IPS-NIHi11 (cell line): ENCODE measurements around the gene CYRIA.

Source experiments
- DNase-seq: peaks from one replicate; pipeline ENCODE4 v3.0.0; 2012; ENCODE audit warnings: mixed read lengths, low spot score

Gene CYRIA

DNA sequence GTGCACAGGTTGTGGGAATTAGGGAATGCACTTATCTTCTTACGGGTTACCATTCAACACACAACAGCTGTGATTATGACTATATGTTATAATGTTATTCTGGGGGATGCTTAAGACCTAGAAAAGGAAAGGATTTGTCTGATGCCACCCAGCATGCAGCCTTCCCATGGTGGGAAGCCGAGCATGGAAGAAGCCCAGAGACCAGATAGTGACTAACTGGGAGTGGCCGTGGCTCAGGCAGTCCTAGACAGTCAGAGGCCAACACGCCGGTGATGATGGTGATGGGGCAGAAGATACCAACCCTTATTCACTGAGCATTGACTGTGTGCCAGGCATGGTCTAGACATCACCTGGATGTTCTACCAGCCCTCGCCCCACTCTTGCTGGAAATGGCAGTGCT, 35.9 kb downstream of the CYRIA start:
- no peak for DNase-seq

- DNase-seq = no peak
Measured at GRCh38 chr2:16629044-16629443, 36.6 kb downstream of the CYRIA start.

DNA sequence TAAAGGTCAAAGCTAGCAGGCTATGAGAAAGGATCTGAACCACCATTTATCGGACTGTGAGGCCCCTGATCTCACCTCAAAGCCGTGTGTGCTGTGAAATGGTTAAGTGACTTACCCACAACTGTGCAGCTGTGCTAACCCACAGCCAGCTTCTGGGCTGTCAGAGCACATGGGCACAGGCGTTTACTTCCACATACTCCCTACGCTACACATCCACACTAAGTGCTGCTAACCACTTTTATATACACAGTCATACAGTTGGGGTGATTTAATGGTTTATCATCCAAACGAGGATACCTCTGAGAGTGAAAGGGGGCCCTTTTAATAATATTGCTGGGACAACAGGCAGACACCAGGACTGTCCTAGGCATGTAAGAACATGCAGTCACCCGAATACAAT, 37.3 kb downstream of the CYRIA start:
- no peak for DNase-seq

GRCh38 chr2:16626997-16627605, 38.5 kb downstream of the CYRIA start:
- no peak for DNase-seq

DNA sequence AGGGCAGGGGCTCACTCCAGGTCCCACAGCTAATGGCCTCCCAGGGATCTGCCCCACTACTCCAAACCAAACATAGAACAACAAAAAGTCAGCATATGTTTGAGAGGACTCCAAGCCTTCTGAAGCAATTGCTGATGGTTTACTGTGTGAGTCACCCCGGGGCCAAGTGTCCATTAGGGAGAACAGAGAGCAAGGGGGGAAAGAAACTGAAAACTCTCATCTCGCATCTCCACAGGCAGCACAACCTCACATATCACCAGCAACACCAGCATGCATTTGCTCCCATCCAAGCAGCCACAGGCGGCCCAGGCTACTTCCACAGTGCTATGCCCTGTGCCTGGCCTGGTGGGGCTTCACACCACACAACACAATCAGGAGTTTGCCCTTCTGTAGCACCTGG, 39.1 kb downstream of the CYRIA start:
- no peak for DNase-seq

GRCh38 chr2:16625759-16626158, 39.9 kb downstream of the CYRIA start:
- DNase-seq = no peak

DNA sequence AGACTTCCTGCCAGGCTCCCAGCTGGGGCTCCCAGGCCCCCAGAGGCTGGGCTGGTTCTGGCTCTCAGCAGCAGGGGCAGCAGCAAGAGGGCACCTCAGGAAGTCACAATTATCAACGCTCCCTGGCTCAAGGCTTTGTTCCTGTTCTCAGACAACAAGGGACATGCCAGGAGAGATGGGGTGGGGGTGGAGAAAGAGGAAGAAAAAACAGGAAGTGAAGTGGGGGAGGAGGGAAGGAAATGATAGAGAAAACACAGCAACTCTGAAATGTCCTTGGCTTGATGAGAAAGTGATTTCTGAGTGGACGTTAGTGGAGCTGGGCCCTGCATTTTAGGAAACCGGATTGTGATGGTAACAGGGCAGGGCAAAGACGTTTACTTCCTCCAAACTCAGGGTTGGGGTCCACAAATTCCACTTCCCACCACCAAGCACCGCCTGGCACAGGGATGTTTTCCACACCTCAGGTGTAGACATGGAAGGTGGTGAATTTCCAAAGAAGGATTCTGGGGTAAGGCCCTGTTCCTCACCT, 40.4 kb downstream of the CYRIA start:
- no peak for DNase-seq

DNA sequence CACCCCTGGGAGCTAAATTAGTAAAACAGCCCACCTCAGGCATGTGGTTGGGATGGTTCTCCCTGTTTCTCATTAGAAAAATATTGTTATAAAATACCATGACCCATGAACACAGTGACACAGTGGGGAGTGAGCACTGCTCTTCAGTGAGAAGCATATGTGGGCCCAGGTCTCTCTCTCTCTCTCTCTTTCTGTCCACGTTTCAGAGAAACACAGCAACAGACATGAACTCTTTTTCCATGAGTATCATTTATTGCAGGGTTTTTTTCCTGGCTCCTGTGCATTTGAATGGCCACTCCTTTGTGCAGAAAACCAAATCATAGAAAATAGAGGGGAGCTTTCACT, 41.2 kb downstream of the CYRIA start:
- DNase-seq = no peak

- no peak for DNase-seq
Measured at GRCh38 chr2:16623564-16624435, 41.8 kb downstream of the CYRIA start.

DNA sequence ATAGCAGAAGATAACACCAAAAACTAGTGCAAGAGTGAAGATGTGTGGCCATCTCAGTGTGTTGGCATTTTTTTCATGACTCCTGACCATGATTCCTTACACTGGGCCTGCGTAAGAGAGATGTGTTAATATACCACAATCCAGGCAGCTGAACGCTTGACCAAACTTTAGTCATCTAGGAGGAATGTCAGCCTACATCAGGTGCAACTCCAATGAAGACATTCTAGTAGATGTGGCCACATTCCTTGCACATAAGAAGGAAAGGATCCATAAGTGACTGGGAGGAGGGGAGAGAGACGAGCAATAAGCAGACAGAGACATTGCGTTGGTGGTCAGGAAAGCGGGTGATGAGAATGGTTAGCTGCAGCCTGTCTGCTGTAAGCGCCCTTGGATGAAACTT, 42.6 kb downstream of the CYRIA start:
- DNase-seq = no peak

DNA sequence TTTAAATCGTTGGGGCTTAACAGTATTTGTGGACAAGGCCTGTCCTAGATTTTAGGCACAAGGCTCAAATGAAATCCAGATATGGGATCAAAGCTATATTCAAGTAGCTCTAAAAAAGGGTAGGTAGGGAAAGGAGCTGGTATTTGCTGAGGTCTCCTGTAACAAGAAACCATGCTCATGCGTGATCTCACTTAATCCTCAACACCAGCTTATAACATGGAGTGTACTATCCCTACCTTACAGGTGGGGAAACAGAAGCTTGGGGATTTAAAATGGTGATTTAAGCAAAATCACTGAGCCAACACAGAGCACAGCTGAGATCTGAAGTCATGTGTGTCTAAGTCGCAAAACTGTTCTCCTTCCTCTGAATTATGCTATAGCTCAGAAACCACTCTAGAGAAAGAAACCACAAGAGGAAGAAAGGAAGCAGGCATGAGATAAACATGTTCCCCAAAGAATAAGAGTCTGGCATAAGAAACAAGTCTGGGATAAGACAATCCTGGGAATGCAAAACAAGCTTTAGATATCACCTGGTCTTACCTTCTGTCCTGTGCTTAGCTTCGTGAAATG, 43.1 kb downstream of the CYRIA start:
- DNase-seq = no peak

GRCh38 chr2:16621316-16621715, 44.3 kb downstream of the CYRIA start:
- DNase-seq = no peak

- DNase-seq = no peak
Measured at GRCh38 chr2:16620590-16620989, 45.0 kb downstream of the CYRIA start.

DNA sequence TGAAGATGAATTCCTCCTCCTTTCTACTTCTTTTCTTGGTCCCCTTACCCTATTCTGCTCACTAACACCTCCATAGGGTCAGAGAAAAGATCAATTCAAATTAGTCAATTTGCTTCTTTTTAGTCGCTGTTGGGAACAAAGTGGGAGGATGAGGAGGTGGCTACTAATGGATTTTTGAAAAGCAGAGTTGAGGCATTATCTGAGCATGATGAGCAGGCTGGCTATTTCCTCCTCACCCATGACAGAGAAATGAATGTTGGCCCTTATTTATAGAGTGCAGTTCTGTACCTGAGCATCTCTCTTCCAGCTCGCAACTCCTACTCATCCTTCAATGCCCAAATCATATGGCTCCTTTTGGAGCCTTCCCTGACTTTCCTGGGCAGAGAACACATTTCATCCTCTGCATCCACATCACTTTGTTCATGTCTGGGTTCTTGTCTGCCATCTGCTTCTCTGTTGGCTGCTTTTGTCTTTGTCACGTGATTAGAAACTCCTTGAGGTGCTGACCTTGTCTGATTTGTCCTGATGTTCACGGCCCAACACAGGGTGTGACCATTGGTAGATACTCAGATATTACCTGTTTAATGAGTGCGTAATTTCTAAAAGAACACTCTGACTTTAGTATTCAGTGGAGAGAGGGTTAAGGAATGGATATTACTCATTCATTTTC, 45.9 kb downstream of the CYRIA start:
- DNase-seq = no peak

GRCh38 chr2:16617282-16618266, 48.1 kb downstream of the CYRIA start:
- DNase-seq = peak; percentile 78
